Chondrocyte (in vitro differentiated cells): ENCODE data around the gene TCP11L2. TPM values are rescaled to one million over a fixed set of nuclear protein-coding genes. Genes with fewer than 3 reads are reported as not detected.
"Not testable (repeated sequence)": the region's sequence is repeated elsewhere in the genome, so short reads cannot be mapped to it uniquely, and the experiment has no call there.

ENCODE experiments used
- DNase-seq: peaks from one replicate; pipeline ENCODE4 v3.0.0; 2021; ENCODE audit warnings: mixed read lengths, low spot score
- H3K27ac Mint-ChIP-seq: one replicate; pipeline ENCODE4 v1.8.0; 2021; ENCODE audit warnings: mild to moderate bottlenecking, moderate library complexity, mixed read lengths; ENCODE audit not compliant: unreplicated experiment
- H3K27me3 Mint-ChIP-seq: 2 replicates; pipeline ENCODE4 v1.8.0; 2021; ENCODE audit warnings: low read depth, mixed read lengths
- H3K36me3 Mint-ChIP-seq: 2 replicates; pipeline ENCODE4 v1.8.0; 2021; ENCODE audit warnings: low read depth, mixed read lengths
- H3K4me1 Mint-ChIP-seq: 2 replicates; pipeline ENCODE4 v1.8.0; 2021; ENCODE audit warnings: low read depth, mild to moderate bottlenecking, mixed read lengths
- H3K4me3 Mint-ChIP-seq: one replicate; pipeline ENCODE4 v1.8.0; 2021; ENCODE audit warnings: mild to moderate bottlenecking, moderate library complexity, mixed read lengths; ENCODE audit not compliant: unreplicated experiment
- H3K9me3 Mint-ChIP-seq: 2 replicates; pipeline ENCODE4 v1.8.0; 2021; ENCODE audit warnings: low read depth, mixed read lengths
- CTCF ChIP-seq: fragments of 200-600 bp; sonication (generic); IDR thresholded peaks from 2 replicates; pipeline ENCODE4 v1.5.0; 2021; ENCODE audit warnings: antibody characterized with exemption, mild to moderate bottlenecking, moderate library complexity
- total RNA-seq: library from RNA; stranded (reverse); gene quantifications from 3 replicates; pipeline ENCODE4 v1.2.1, GENCODE V29; 2021

Gene TCP11L2
- total RNA-seq, 1 donor from 2014 or later, result 31.2 TPM

- H3K4me1 Mint-ChIP-seq, result peaks cover 26% of the 10 kb centered on the region
- no peaks in the 10 kb centered on the region for H3K27me3 Mint-ChIP-seq
- no peak overlapping the region for H3K4me3 Mint-ChIP-seq
- DNase-seq, result no peak
- TF ChIP-seq CTCF, result no peak
- H3K36me3 Mint-ChIP-seq, result peaks cover 5% of the 10 kb centered on the region
- no peaks in the 10 kb centered on the region for H3K9me3 Mint-ChIP-seq
- peak overlapping the region; percentile 94 for H3K27ac Mint-ChIP-seq
Measured at GRCh38 chr12:106310687-106311086, 8.2 kb downstream of the TCP11L2 start.

- DNase-seq, result no peak
- H3K27ac Mint-ChIP-seq, result no peak overlapping the region
- H3K4me3 Mint-ChIP-seq, result no peak overlapping the region
- peaks cover 5% of the 10 kb centered on the region for H3K36me3 Mint-ChIP-seq
- no peaks in the 10 kb centered on the region for H3K9me3 Mint-ChIP-seq
- no peak for TF ChIP-seq CTCF
- H3K4me1 Mint-ChIP-seq, result peaks cover 26% of the 10 kb centered on the region
- no peaks in the 10 kb centered on the region for H3K27me3 Mint-ChIP-seq
Measured at GRCh38 chr12:106311139-106311538, 8.6 kb downstream of the TCP11L2 start.

GRCh38 chr12:106313413-106313812, 10.9 kb downstream of the TCP11L2 start:
- not testable (repeated sequence) for H3K27ac Mint-ChIP-seq, DNase-seq, H3K4me3 Mint-ChIP-seq, H3K9me3 Mint-ChIP-seq, H3K27me3 Mint-ChIP-seq
- Mint-ChIP-seq H3K36me3 (peaks cover 10% of the 10 kb centered on the region), H3K4me1 (peaks cover 28% of the 10 kb centered on the region)

- DNase-seq, result no peak
- Mint-ChIP-seq H3K27ac (no peak overlapping the region), H3K27me3 (no peaks in the 10 kb centered on the region), H3K9me3 (no peaks in the 10 kb centered on the region), H3K4me1 (peaks cover 7% of the 10 kb centered on the region), H3K4me3 (no peak overlapping the region), H3K36me3 (peaks cover 16% of the 10 kb centered on the region)
- TF ChIP-seq CTCF, result no peak
Measured at GRCh38 chr12:106315523-106315922, 13.0 kb downstream of the TCP11L2 start.

DNA sequence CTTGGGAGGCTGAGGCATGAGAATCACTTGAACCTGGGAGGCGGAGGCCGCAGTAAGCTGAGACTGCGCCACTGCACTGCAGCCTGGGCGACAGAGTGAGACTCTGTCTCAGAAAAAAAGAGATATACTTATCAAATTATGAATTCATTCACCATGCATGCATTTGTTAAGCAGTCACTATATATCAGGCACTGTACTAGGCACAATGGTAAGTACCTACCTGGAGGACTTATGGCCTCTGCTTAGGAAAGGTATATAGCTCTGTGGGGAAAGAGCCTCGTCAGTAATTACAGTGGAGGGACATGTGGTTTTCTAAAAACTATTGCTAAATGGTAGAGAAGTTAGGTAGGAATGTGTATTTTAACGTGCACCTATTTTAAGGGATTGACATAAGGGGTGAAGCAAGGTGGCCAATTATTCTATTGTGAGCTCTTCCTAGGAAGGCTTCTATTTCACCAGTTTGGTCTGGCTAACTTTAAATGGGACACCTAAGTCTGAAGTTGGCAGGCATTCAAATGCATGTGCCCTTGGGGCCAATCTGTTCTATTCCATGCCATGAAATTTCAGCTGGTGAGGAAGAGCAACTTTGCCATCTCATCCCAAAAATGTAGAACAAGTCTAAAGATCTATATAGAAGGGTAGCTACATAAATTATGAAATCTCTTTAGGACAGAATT, 15.0 kb downstream of the TCP11L2 start:
- H3K27me3 Mint-ChIP-seq, result no peaks in the 10 kb centered on the region
- H3K36me3 Mint-ChIP-seq, result peaks cover 23% of the 10 kb centered on the region
- H3K4me1 Mint-ChIP-seq, result peaks cover 6% of the 10 kb centered on the region
- no peaks in the 10 kb centered on the region for H3K9me3 Mint-ChIP-seq
- H3K4me3 Mint-ChIP-seq, result no peak overlapping the region
- TF ChIP-seq CTCF, result no peak
- H3K27ac Mint-ChIP-seq, result no peak overlapping the region
- DNase-seq, result no peak
